GM18511 (cell line): ENCODE results near the gene SNX33.
"Not testable (repeated sequence)": the region's sequence is repeated elsewhere in the genome, so short reads cannot be mapped to it uniquely, and the experiment has no call there.

Experiments
- ATAC-seq: cut with Tn5 transposase; IDR thresholded peaks from one replicate; pipeline ENCODE4 v1.9.1; 2021; ENCODE audit warnings: mild to moderate bottlenecking, moderate library complexity; ENCODE audit not compliant: unreplicated experiment

SNX33 gene

DNA sequence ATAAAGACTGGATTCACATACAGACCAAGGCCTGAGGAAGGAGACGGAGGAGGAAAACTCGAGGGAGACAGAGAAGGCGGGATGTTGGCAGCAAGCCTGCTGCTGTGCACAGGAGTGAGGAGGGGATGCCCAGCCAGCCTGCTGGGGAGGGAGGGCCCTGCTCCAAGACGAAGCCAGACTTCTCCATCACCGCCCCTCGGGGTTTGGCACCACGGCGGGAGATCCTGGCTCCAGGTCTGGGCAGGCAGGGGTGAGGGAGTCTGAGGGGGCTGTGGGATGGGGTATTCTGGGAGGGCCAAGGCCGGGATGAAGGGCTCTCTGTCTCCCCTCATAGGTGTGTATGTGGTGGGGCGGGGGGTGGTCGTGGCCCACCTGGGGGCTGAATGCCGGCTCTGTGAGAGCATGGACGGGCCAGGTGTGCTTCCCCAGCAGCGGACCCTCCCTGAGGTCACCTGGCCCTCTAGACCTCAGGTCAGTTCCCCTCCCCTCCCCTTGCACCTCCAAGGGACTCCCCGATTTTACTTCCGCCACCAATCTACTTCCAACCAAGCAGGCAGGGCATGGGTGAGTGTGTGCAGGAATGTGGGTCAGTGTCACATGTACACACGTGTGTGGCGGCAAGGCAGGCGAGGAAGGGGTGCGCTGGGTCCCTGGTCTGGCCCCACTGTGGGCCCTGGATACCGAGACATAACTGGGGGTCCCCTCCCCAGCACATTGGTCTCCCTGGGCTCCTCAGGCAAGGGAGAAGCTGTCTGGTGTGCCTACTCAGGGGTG lies 50.4 kb downstream of the SNX33 start:
- ATAC-seq, result not testable (repeated sequence)

DNA sequence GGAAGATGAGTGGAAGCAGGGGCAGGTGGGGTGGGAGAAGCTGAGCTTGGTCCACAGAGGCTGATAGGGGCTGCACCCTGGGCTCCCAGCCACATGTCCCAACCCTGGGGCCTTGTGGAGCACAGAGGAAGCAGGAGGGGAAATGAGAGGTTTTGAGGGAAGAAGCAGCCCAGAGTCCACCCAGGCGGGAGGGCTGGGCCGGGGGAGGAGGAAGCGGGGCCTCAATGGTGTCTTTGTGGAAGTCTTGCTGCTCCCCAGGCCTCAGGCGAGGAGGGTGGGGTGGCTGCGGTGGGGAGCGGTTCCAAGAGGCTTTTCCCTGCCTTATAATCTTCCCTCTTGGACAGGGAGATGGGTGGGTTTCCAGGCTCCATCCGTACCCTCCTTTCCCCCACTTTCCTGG lies 51.8 kb downstream of the SNX33 start:
- ATAC-seq, result not testable (repeated sequence)

DNA sequence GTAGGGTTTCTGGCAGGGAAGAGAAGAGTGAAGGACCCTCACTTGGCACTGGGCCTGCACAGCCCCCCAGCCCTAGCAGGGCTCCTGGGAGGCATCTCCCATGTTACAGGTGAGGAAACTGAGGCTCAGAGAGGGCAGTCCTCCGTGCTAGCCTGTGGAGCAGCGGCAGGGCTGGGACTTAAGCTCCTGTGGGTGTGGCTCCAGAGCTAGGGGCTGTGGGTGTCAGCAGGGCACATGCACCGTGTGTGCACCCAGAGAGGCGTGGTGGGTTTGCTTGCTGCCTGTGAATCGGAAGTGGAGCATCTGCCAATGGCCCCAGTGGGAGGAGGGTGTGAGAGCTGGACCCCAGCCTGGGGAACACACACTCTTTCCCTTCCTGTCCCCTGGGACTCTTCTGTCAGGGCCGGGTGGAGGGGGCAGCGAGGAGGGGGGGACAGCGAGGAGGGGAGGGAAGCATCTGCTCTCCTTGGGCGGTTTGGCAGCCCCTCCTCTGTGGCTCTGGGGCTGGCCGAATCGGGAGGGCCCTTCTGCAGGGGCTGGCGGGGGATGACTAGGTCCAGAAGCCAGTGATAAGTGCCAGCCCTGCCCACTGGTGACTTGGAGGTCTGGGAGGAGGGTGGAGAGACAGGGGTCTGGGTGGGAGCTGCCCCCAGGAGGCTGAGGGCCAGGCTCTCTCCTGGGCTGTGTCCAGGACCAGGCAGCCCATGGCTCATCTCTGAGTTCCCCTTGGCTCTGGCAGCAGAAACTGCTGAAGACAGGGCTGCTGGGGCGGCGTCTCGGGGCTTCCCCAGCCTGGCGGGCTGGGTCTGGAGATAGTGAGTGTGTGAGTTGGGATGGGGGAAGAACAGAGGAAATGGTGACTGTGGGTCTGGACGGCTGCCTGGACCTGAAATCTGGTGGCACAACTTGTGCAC lies 52.5 kb downstream of the SNX33 start:
- ATAC-seq, result peak; percentile 81

DNA sequence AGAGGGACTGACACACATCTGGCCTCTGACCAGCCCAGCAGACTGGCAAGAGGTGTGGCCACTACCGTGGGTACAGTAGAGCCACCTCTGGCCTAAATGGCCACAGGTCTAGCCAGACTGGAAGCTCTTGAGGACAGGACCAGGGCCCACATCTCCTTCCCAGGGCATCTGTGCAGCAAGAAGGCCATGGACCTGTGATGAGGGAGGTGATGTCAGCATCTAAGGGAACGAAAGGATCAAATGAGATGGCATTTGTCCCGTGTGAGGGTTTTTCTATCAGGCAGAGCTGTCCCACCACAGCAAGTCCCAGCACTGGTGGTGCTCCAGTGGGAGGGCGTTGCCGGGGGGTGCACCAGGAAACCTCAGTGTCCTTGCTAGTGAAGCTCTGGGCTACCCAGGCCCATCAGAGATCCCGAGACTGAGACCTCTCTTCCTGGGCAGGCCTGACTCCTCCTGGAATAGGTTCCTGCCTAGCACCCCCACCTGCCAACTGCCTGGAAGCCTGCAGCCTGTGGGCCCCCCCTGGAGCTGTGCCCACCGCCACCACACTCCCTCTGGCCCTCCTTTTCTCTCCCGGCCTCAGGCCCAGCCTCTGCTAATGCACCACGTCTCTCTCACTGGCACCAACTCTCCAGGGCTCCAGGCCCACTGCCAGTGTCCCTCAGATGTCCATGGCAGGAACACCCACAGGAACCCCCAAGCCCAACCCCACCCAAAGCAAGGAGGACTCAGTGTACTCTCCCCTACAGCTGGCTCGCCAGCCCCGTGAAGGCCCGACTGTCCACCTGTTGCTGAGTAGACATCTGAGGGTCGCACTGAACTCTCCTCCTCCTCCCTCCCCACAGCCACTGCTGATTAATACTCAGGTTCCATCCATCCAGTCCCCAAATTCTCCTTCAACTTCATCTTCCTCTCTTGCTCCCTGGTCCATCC lies 53.6 kb downstream of the SNX33 start:
- ATAC-seq, result not testable (repeated sequence)

- no peak for ATAC-seq
These were observed 54.7 kb downstream of the SNX33 start for GRCh38 chr15:75702436-75702835.

- not testable (repeated sequence) for ATAC-seq
These were observed 55.9 kb downstream of the SNX33 start for GRCh38 chr15:75703440-75704262.

GRCh38 chr15:75704263-75704615 lies 56.5 kb downstream of the SNX33 start:
- ATAC-seq, result no peak

- no peak for ATAC-seq
These were observed 56.9 kb downstream of the SNX33 start for GRCh38 chr15:75704618-75705017.

DNA sequence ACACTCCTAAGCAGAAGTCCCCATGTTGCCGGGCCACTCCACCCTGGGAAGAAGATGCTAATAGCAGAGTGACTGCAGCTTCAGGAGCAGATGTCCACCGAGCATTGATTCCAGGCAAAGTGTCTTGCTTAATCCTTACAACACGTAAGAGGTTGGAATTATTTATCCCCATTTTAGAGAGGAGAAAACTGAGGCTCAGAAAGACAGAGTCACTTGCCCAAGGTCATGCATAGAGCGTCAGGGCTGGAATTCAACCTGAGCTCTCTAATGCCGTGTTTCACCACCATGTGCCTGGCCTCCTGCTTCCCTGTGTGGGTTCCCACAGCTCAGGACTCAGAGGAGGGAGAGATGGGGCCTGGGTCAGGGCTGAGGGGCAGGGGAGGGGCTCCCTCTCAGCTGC lies 57.7 kb downstream of the SNX33 start:
- ATAC-seq, result not testable (repeated sequence)

DNA sequence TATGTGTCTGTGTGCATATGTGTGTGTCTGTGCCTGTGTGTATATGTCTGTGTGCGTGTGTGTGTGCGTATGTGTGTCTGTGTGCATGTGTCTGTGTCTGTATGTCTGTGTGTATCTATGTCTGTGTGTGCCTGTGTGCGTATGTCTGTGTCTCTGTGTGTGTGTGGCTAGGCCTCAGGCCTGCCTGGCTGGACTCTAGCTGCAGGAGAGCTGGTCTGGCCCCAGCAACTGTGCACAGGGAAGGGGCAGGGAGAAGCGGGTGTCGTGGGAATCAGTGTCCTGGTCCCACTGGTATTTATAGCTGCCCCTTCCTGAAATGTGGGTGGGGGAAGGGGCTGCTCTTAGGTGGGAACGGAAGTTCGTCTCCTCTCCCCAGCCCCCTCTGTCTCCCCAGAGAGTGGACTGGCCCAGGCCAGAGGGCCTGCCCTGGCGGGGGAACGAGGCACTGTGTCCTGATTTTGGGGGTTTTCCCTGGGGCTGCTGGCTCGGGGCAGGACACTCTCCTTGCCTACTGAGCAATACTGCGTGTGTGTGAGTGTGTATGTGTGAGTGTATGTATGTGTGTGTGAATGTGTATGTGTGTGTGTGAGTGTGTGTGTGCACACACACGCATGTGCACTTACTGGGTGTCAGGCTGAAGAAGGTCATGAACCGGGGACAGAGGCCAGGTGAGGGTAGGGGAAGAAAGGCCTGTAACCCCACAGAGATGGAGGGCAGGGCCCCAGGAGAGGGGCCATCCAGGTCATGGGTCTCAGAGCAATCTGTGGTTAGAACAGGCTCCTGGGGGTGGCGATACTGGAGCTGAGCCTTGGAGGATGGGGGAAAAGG lies 58.4 kb downstream of the SNX33 start:
- ATAC-seq, result no peak

DNA sequence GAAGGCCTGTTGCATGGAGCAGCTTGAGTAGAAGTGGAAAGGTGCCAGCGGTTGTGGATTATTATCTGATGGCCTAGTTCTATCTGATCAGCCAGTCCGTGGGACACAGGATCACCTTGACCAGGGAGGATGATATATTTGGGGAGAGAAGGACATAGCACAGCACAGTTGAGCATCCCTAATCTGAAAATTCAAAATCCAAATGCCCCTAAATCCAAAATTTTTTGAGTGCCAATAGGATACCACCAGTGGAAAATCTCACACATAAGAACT lies 58.9 kb downstream of the SNX33 start:
- ATAC-seq, result no peak

- ATAC-seq, result not testable (repeated sequence)
These were observed 61.7 kb downstream of the SNX33 start for GRCh38 chr15:75709458-75709857.

DNA sequence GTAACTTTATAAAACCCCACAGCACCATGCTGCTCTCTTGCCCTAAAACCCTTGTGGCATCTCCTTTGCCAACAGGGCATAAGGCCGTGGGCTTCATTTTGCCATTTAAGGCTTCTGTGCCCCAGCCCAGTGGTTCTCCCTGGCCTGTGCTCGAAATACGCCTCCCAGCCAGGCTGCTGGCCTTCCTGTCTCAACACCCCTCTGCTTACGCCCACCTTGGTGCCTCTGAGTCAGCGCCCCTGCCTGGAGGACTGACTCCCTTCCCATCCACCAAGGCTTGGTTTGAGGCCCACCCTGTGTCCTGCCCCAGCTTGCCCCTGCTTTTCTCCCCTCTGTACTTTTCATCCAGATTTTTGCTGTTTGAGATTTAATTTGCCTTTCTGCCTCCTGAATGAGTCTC lies 63.2 kb downstream of the SNX33 start:
- ATAC-seq, result not testable (repeated sequence)

- ATAC-seq, result not testable (repeated sequence)
These were observed 63.8 kb downstream of the SNX33 start for GRCh38 chr15:75711495-75711894.
